Tibial artery (tissue), 4 donors: ENCODE data around the gene TSHZ2.

Source experiments
- DNase-seq, 2 donors: peaks; one replicate each; pipeline ENCODE4 v3.0.0-alpha.2; 2019
- H3K27ac ChIP-seq, 2 donors: fragments of 200-600 bp; sonication (generic) in 1 of 2; 1 replicate in 1 of 2; 2 replicates in 1 of 2; pipeline ENCODE4 v1.5.1; 2018 to 2019; ENCODE audit warnings: mild to moderate bottlenecking in 1 of 2
- H3K27me3 ChIP-seq, 2 donors: fragments of 200-600 bp; sonication (generic) in 1 of 2; one replicate each; pipeline versions ENCODE4 v1.5.1 to v1.6.0; 2016 to 2019
- H3K36me3 ChIP-seq, 3 donors: fragments of 200-600 bp; sonication (generic) in 2 of 3; one replicate each; pipeline ENCODE4 v1.5.1; 2016 to 2019; ENCODE audit warnings: mild to moderate bottlenecking in 2 of 3
- H3K4me1 ChIP-seq, 4 donors: fragments of 200-600 bp; sonication (generic) in 2 of 4; 1 replicate in 3 of 4; 2 replicates in 1 of 4; pipeline ENCODE4 v1.5.1; 2016 to 2019
- H3K4me3 ChIP-seq, 2 donors: fragments of 200-600 bp; sonication (generic) in 1 of 2; 1 replicate in 1 of 2; 2 replicates in 1 of 2; pipeline ENCODE4 v1.5.1; 2018 to 2019; ENCODE audit warnings: mild to moderate bottlenecking in 2 of 2
- H3K9me3 ChIP-seq, 3 donors: fragments of 200-600 bp; sonication (generic) in 1 of 3; one replicate each; pipeline ENCODE4 v1.5.1; 2016 to 2019
- intact Hi-C: fragments of 100-400 bp; cut with DNase I; formaldehyde crosslinking; loops from one replicate; pipeline ENCODE4 v1.15.0; 2023; ENCODE audit warnings: low total_unique reads
- TF ChIP-seq, protein P1 (sequence below), 2 experiments: fragments of 200-600 bp in 1 of 2; fragments of 450-650 bp in 1 of 2; IDR thresholded peaks; one replicate each; pipeline ENCODE4 v1.5.1; 2017 to 2019; ENCODE audit warnings: antibody characterized with exemption in 2 of 2, mild to moderate bottlenecking in 1 of 2, moderate library complexity in 1 of 2

Gene TSHZ2

GRCh38 chr20:53278555-53278954 lies 306.4 kb downstream of the TSHZ2 start:
- Histone ChIP-seq H3K4me3 (no peak overlapping the region), H3K36me3 (no peaks in the 10 kb centered on the region), H3K27ac (no peak overlapping the region), H3K27me3 (no peaks in the 10 kb centered on the region), H3K4me1 (no peaks in the 10 kb centered on the region), H3K9me3 (no peaks in the 10 kb centered on the region)
- TF ChIP-seq, protein P1, sequence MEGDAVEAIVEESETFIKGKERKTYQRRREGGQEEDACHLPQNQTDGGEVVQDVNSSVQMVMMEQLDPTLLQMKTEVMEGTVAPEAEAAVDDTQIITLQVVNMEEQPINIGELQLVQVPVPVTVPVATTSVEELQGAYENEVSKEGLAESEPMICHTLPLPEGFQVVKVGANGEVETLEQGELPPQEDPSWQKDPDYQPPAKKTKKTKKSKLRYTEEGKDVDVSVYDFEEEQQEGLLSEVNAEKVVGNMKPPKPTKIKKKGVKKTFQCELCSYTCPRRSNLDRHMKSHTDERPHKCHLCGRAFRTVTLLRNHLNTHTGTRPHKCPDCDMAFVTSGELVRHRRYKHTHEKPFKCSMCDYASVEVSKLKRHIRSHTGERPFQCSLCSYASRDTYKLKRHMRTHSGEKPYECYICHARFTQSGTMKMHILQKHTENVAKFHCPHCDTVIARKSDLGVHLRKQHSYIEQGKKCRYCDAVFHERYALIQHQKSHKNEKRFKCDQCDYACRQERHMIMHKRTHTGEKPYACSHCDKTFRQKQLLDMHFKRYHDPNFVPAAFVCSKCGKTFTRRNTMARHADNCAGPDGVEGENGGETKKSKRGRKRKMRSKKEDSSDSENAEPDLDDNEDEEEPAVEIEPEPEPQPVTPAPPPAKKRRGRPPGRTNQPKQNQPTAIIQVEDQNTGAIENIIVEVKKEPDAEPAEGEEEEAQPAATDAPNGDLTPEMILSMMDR (IDR thresholded peaks at IDR 0.05) = no peak
- DNase-seq = no peak
- intact Hi-C loops = no loop called here

- intact Hi-C loops = no loop called here
- Histone ChIP-seq H3K27me3 (no peaks in the 10 kb centered on the region), H3K4me1 (no peaks in the 10 kb centered on the region), H3K36me3 (no peaks in the 10 kb centered on the region), H3K27ac (no peak overlapping the region), H3K9me3 (no peaks in the 10 kb centered on the region), H3K4me3 (no peak overlapping the region)
- no peak for DNase-seq
- TF ChIP-seq, protein P1 (IDR thresholded peaks at IDR 0.05) = no peak
These were observed 307.6 kb downstream of the TSHZ2 start for GRCh38 chr20:53279735-53280134.

DNA sequence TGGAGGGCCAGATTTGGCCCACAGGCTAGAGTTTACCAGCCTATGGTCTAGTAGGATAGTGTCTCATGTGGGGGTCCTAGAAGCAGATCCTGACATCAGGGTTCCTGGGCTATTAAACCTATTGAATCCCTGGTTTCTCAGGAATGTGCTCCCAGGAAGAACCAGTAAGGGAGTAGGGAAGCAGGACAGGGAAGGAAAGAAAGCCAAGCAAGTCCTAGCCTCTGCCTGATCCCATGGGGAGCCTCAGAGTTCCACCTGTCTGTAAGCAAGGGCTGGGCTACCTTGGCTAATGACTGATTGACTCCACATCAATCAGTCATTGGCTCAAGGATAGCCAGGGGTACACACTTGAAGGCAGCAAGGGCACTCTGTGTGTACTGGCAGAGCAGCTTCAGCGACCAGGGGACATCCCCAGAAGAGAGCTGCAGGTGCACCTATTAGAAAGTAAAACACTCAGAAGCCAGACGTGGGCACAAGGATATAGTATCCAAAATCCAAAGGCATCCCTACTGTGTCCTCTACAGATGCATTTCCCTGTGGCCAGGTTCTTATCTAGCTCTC lies 309.5 kb downstream of the TSHZ2 start:
- Histone ChIP-seq H3K27ac (no peak overlapping the region), H3K4me3 (no peak overlapping the region), H3K36me3 (no peaks in the 10 kb centered on the region), H3K27me3 (no peaks in the 10 kb centered on the region), H3K9me3 (no peaks in the 10 kb centered on the region), H3K4me1 (no peaks in the 10 kb centered on the region)
- no peak for DNase-seq
- intact Hi-C loops = no loop called here
- TF ChIP-seq, protein P1 (IDR thresholded peaks at IDR 0.05) = no peak

GRCh38 chr20:53282217-53282955 lies 310.2 kb downstream of the TSHZ2 start:
- TF ChIP-seq, protein P1 (IDR thresholded peaks at IDR 0.05) = no peak
- no peaks in the 10 kb centered on the region for H3K27me3 ChIP-seq
- no peaks in the 10 kb centered on the region for H3K4me1 ChIP-seq
- no peak overlapping the region for H3K4me3 ChIP-seq
- intact Hi-C loops = no loop called here
- DNase-seq = no peak
- no peak overlapping the region for H3K27ac ChIP-seq
- no peaks in the 10 kb centered on the region for H3K36me3 ChIP-seq
- H3K9me3 ChIP-seq = no peaks in the 10 kb centered on the region

DNA sequence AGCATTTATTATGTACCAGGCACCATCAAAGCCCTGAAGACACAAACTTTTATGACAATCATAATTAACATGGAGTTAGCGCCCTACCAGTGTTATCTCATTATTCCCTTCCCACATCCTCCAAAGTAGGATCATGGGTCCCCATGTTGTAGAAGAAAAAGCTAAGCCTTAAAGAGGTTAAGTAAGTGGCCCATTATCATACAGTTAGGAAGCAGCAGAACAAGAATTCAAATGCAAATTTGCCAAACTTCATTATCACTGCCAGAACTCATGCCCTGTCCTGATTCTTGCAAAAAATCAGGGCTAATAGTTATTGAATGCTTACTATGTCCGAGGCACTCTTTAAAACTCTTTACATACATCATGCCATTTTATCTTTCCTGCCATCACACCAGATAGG lies 310.9 kb downstream of the TSHZ2 start:
- Histone ChIP-seq H3K27ac (no peak overlapping the region), H3K27me3 (no peaks in the 10 kb centered on the region), H3K36me3 (no peaks in the 10 kb centered on the region), H3K4me3 (no peak overlapping the region), H3K4me1 (no peaks in the 10 kb centered on the region), H3K9me3 (no peaks in the 10 kb centered on the region)
- TF ChIP-seq, protein P1 (IDR thresholded peaks at IDR 0.05) = no peak
- no peak for DNase-seq
- intact Hi-C loops = no loop called here
